ENCODE data around the gene SIDT1.
A peak's percentile ranks its signal among the peaks of the same experiment; 100 is the strongest.

SIDT1 gene

GRCh38 chr3:113514265-113514769 lies 18.0 kb upstream of the SIDT1 start:
- no peaks in the 10 kb centered on the region for H3K36me3 ChIP-seq (ENCODE audit: control insufficient read depth, insufficient read depth, low read length)
- H3K27ac ChIP-seq (ENCODE audit: low read length): no peak overlapping the region
- H3K27me3 ChIP-seq (ENCODE audit: control insufficient read depth, insufficient read depth, low read length): no peaks in the 10 kb centered on the region
- no peaks in the 10 kb centered on the region for H3K9me3 ChIP-seq (ENCODE audit: control insufficient read depth, insufficient read depth, low read length)
- DNase-seq (ENCODE audit: low read depth, low spot score): no peak
- WGBS (ENCODE audit: insufficient coverage, insufficient read length): no CpG with 5 or more reads among the region's 9 CpGs
- H3K4me3 ChIP-seq (ENCODE audit: low read length): peak overlapping the region; percentile 85
- no peaks in the 10 kb centered on the region for H3K4me1 ChIP-seq (ENCODE audit: control insufficient read depth, insufficient read depth, low read length)

- no CpG with 5 or more reads among the region's 5 CpGs for WGBS (ENCODE audit: insufficient coverage, insufficient read length)
- no peaks in the 10 kb centered on the region for H3K27me3 ChIP-seq (ENCODE audit: control insufficient read depth, insufficient read depth, low read length)
- no peaks in the 10 kb centered on the region for H3K36me3 ChIP-seq (ENCODE audit: control insufficient read depth, insufficient read depth, low read length)
- no peak overlapping the region for H3K27ac ChIP-seq (ENCODE audit: low read length)
- H3K4me3 ChIP-seq (ENCODE audit: low read length): no peak overlapping the region
- DNase-seq (ENCODE audit: low read depth, low spot score): no peak
- no peaks in the 10 kb centered on the region for H3K4me1 ChIP-seq (ENCODE audit: control insufficient read depth, insufficient read depth, low read length)
- H3K9me3 ChIP-seq (ENCODE audit: control insufficient read depth, insufficient read depth, low read length): no peaks in the 10 kb centered on the region
These were observed 16.2 kb upstream of the SIDT1 start for GRCh38 chr3:113516115-113516505.

- no peak overlapping the region for H3K4me3 ChIP-seq (ENCODE audit: low read length)
- no peak overlapping the region for H3K27ac ChIP-seq (ENCODE audit: low read length)
- DNase-seq (ENCODE audit: low read depth, low spot score): no peak
- no peaks in the 10 kb centered on the region for H3K36me3 ChIP-seq (ENCODE audit: control insufficient read depth, insufficient read depth, low read length)
- no peaks in the 10 kb centered on the region for H3K9me3 ChIP-seq (ENCODE audit: control insufficient read depth, insufficient read depth, low read length)
- no peaks in the 10 kb centered on the region for H3K27me3 ChIP-seq (ENCODE audit: control insufficient read depth, insufficient read depth, low read length)
- H3K4me1 ChIP-seq (ENCODE audit: control insufficient read depth, insufficient read depth, low read length): no peaks in the 10 kb centered on the region
These were observed 10.4 kb upstream of the SIDT1 start for GRCh38 chr3:113521981-113522380.

- Histone ChIP-seq H3K4me1 (ENCODE audit: control insufficient read depth, insufficient read depth, low read length) (no peaks in the 10 kb centered on the region), H3K27ac (ENCODE audit: low read length) (no peak overlapping the region), H3K36me3 (ENCODE audit: control insufficient read depth, insufficient read depth, low read length) (no peaks in the 10 kb centered on the region), H3K9me3 (ENCODE audit: control insufficient read depth, insufficient read depth, low read length) (no peaks in the 10 kb centered on the region), H3K4me3 (ENCODE audit: low read length) (no peak overlapping the region), H3K27me3 (ENCODE audit: control insufficient read depth, insufficient read depth, low read length) (no peaks in the 10 kb centered on the region)
- no peak for DNase-seq (ENCODE audit: low read depth, low spot score)
- no CpG with 5 or more reads among the region's 3 CpGs for WGBS (ENCODE audit: insufficient coverage, insufficient read length)
These were observed 9.1 kb upstream of the SIDT1 start for GRCh38 chr3:113523241-113523640.

- Histone ChIP-seq H3K27me3 (ENCODE audit: control insufficient read depth, insufficient read depth, low read length) (peaks cover 40% of the 10 kb centered on the region), H3K9me3 (ENCODE audit: control insufficient read depth, insufficient read depth, low read length) (no peaks in the 10 kb centered on the region), H3K27ac (ENCODE audit: low read length) (no peak overlapping the region), H3K4me1 (ENCODE audit: control insufficient read depth, insufficient read depth, low read length) (no peaks in the 10 kb centered on the region), H3K4me3 (ENCODE audit: low read length) (peak overlapping the region; percentile 52; the same call in 1 of the 2 replicates), H3K36me3 (ENCODE audit: control insufficient read depth, insufficient read depth, low read length) (no peaks in the 10 kb centered on the region)
- DNase-seq (ENCODE audit: low read depth, low spot score): no peak
- no CpG with 5 or more reads among the region's 66 CpGs for WGBS (ENCODE audit: insufficient coverage, insufficient read length)
These were observed 561 bp downstream of the SIDT1 start for GRCh38 chr3:113532698-113533533.

GRCh38 chr3:113533534-113533892 lies 1.2 kb downstream of the SIDT1 start:
- WGBS (ENCODE audit: insufficient coverage, insufficient read length): no CpG with 5 or more reads among the region's 10 CpGs
- no peak for DNase-seq (ENCODE audit: low read depth, low spot score)
- no peaks in the 10 kb centered on the region for H3K9me3 ChIP-seq (ENCODE audit: control insufficient read depth, insufficient read depth, low read length)
- no peaks in the 10 kb centered on the region for H3K36me3 ChIP-seq (ENCODE audit: control insufficient read depth, insufficient read depth, low read length)
- peaks cover 40% of the 10 kb centered on the region for H3K27me3 ChIP-seq (ENCODE audit: control insufficient read depth, insufficient read depth, low read length)
- H3K4me1 ChIP-seq (ENCODE audit: control insufficient read depth, insufficient read depth, low read length): no peaks in the 10 kb centered on the region
- peak overlapping the region; percentile 52; the same call in 1 of the 2 replicates for H3K4me3 ChIP-seq (ENCODE audit: low read length)
- no peak overlapping the region for H3K27ac ChIP-seq (ENCODE audit: low read length)

GRCh38 chr3:113534365-113534764 lies 2.0 kb downstream of the SIDT1 start:
- no peak for DNase-seq (ENCODE audit: low read depth, low spot score)
- Histone ChIP-seq H3K27ac (ENCODE audit: low read length) (no peak overlapping the region), H3K4me3 (ENCODE audit: low read length) (no peak overlapping the region), H3K9me3 (ENCODE audit: control insufficient read depth, insufficient read depth, low read length) (no peaks in the 10 kb centered on the region), H3K4me1 (ENCODE audit: control insufficient read depth, insufficient read depth, low read length) (no peaks in the 10 kb centered on the region), H3K27me3 (ENCODE audit: control insufficient read depth, insufficient read depth, low read length) (peaks cover 39% of the 10 kb centered on the region), H3K36me3 (ENCODE audit: control insufficient read depth, insufficient read depth, low read length) (no peaks in the 10 kb centered on the region)
- WGBS (ENCODE audit: insufficient coverage, insufficient read length): no CpG with 5 or more reads among the region's 4 CpGs

GRCh38 chr3:113535898-113536297 lies 3.5 kb downstream of the SIDT1 start:
- no peaks in the 10 kb centered on the region for H3K4me1 ChIP-seq (ENCODE audit: control insufficient read depth, insufficient read depth, low read length)
- no peak overlapping the region for H3K4me3 ChIP-seq (ENCODE audit: low read length)
- H3K27ac ChIP-seq (ENCODE audit: low read length): no peak overlapping the region
- no CpG with 5 or more reads among the region's 5 CpGs for WGBS (ENCODE audit: insufficient coverage, insufficient read length)
- H3K36me3 ChIP-seq (ENCODE audit: control insufficient read depth, insufficient read depth, low read length): no peaks in the 10 kb centered on the region
- H3K9me3 ChIP-seq (ENCODE audit: control insufficient read depth, insufficient read depth, low read length): no peaks in the 10 kb centered on the region
- DNase-seq (ENCODE audit: low read depth, low spot score): no peak
- peaks cover 36% of the 10 kb centered on the region for H3K27me3 ChIP-seq (ENCODE audit: control insufficient read depth, insufficient read depth, low read length)

- Histone ChIP-seq H3K27ac (ENCODE audit: low read length) (no peak overlapping the region), H3K9me3 (ENCODE audit: control insufficient read depth, insufficient read depth, low read length) (no peaks in the 10 kb centered on the region), H3K27me3 (ENCODE audit: control insufficient read depth, insufficient read depth, low read length) (peaks cover 32% of the 10 kb centered on the region), H3K4me3 (ENCODE audit: low read length) (no peak overlapping the region), H3K4me1 (ENCODE audit: control insufficient read depth, insufficient read depth, low read length) (no peaks in the 10 kb centered on the region), H3K36me3 (ENCODE audit: control insufficient read depth, insufficient read depth, low read length) (no peaks in the 10 kb centered on the region)
- DNase-seq (ENCODE audit: low read depth, low spot score): no peak
These were observed 4.3 kb downstream of the SIDT1 start for GRCh38 chr3:113536627-113537101.

- Histone ChIP-seq H3K9me3 (ENCODE audit: control insufficient read depth, insufficient read depth, low read length) (no peaks in the 10 kb centered on the region), H3K4me1 (ENCODE audit: control insufficient read depth, insufficient read depth, low read length) (no peaks in the 10 kb centered on the region), H3K27me3 (ENCODE audit: control insufficient read depth, insufficient read depth, low read length) (peaks cover 27% of the 10 kb centered on the region), H3K27ac (ENCODE audit: low read length) (no peak overlapping the region), H3K4me3 (ENCODE audit: low read length) (no peak overlapping the region), H3K36me3 (ENCODE audit: control insufficient read depth, insufficient read depth, low read length) (no peaks in the 10 kb centered on the region)
- no peak for DNase-seq (ENCODE audit: low read depth, low spot score)
These were observed 4.8 kb downstream of the SIDT1 start for GRCh38 chr3:113537155-113537554.

GRCh38 chr3:113541519-113541918 lies 9.2 kb downstream of the SIDT1 start:
- Histone ChIP-seq H3K4me3 (ENCODE audit: low read length) (no peak overlapping the region), H3K27ac (ENCODE audit: low read length) (no peak overlapping the region), H3K27me3 (ENCODE audit: control insufficient read depth, insufficient read depth, low read length) (no peaks in the 10 kb centered on the region), H3K36me3 (ENCODE audit: control insufficient read depth, insufficient read depth, low read length) (no peaks in the 10 kb centered on the region), H3K4me1 (ENCODE audit: control insufficient read depth, insufficient read depth, low read length) (no peaks in the 10 kb centered on the region), H3K9me3 (ENCODE audit: control insufficient read depth, insufficient read depth, low read length) (no peaks in the 10 kb centered on the region)
- no CpG with 5 or more reads among the region's 2 CpGs for WGBS (ENCODE audit: insufficient coverage, insufficient read length)
- no peak for DNase-seq (ENCODE audit: low read depth, low spot score)
